H1 (cell line): ENCODE results near the gene PDCD7. TPM values are rescaled to one million over a fixed set of nuclear protein-coding genes. Genes with fewer than 3 reads are reported as not detected.

Source experiments
- CTCF ChIA-PET: fragments of 300-600 bp; sonication (Branson Sonifier 250); formaldehyde crosslinking; loops from one replicate; lab custom pipeline; 2021; ENCODE audit not compliant: partially characterized antibody; lab: Charles Lee
- POLR2A ChIA-PET: fragments of 300-600 bp; sonication (Branson Sonifier 250); formaldehyde crosslinking; loops from one replicate; lab custom pipeline; 2021; ENCODE audit warnings: inconsistent platforms; ENCODE audit not compliant: partially characterized antibody; lab: Charles Lee
- DNase-seq, 2 experiments: peaks; one replicate each; pipeline versions ENCODE4 v3.0.0 to v3.0.0-alpha.2; 2010 to 2022; ENCODE audit warnings: low spot score in 2 of 2, low read depth in 1 of 2, mixed read lengths in 1 of 2
- FAIRE-seq: peaks from 2 replicates; lab custom pipeline; 2011; peaks lifted over from hg19 to GRCh38; lab: Jason Lieb, UNC
- H2AFZ ChIP-seq: 2 replicates; pipeline ENCODE4 v1.8.1; 2012; ENCODE audit warnings: low read length, inconsistent platforms
- H2AK5ac ChIP-seq: 2 replicates; pipeline ENCODE4 v1.6.1; 2013; ENCODE audit warnings: low read depth, low read length
- H2BK120ac ChIP-seq: replicated peaks from 2 replicates; pipeline ENCODE3; 2013; ENCODE audit warnings: low read depth, low read length, inconsistent platforms
- H2BK12ac ChIP-seq: 2 replicates; pipeline ENCODE4 v1.6.1; 2013; ENCODE audit warnings: low read depth, low read length
- H2BK15ac ChIP-seq: 2 replicates; pipeline ENCODE4 v1.6.1; 2013; ENCODE audit warnings: low read length
- H2BK20ac ChIP-seq: 2 replicates; pipeline ENCODE4 v1.6.1; 2013; ENCODE audit warnings: low read length
- H2BK5ac ChIP-seq: 2 replicates; pipeline ENCODE4 v1.6.1; 2013; ENCODE audit warnings: low read depth, low read length
- H3K14ac ChIP-seq: 2 replicates; pipeline ENCODE4 v1.6.1; 2013; ENCODE audit warnings: inconsistent platforms; ENCODE audit not compliant: insufficient read length
- H3K18ac ChIP-seq: 2 replicates; pipeline ENCODE4 v1.6.1; 2013; ENCODE audit warnings: low read length; ENCODE audit errors: extremely low read depth
- H3K23ac ChIP-seq: 2 replicates; pipeline ENCODE4 v1.6.1; 2013; ENCODE audit warnings: inconsistent platforms; ENCODE audit not compliant: insufficient read length
- H3K23me2 ChIP-seq: 2 replicates; pipeline ENCODE4 v1.6.1; 2013; ENCODE audit warnings: low read depth, low read length
- H3K27ac ChIP-seq: 2 replicates; pipeline ENCODE4 v1.6.1; 2011; ENCODE audit warnings: low read depth, low read length, inconsistent platforms
- H3K27me3 ChIP-seq, 4 experiments: replicated peaks in 1 of 4; 1 replicate in 1 of 4; 2 replicates in 3 of 4; pipeline versions ENCODE4 v1.6.1 to v1.8.1; 2011 to 2013; ENCODE audit warnings: low read length in 3 of 4, mild to moderate bottlenecking in 3 of 4, inconsistent platforms in 2 of 4, mixed read lengths in 2 of 4, moderate library complexity in 1 of 4; ENCODE audit not compliant: control insufficient read depth in 3 of 4, insufficient read depth in 3 of 4; ENCODE audit errors: extremely low read depth in 1 of 4
- H3K36me3 ChIP-seq, 4 experiments: 2 replicates each; pipeline versions ENCODE4 v1.6.1 to v1.8.1; 2011 to 2013; ENCODE audit warnings: mild to moderate bottlenecking in 4 of 4, low read length in 3 of 4, moderate library complexity in 2 of 4, control low read depth in 1 of 4, inconsistent platforms in 1 of 4; ENCODE audit not compliant: insufficient read depth in 4 of 4, control insufficient read depth in 2 of 4
- H3K4ac ChIP-seq: replicated peaks from 2 replicates; pipeline ENCODE3; 2013; ENCODE audit warnings: low read length, low read depth, mixed read lengths, inconsistent platforms; ENCODE audit not compliant: insufficient read length
- H3K4me1 ChIP-seq, 4 experiments: replicated peaks in 1 of 4; 1 replicate in 1 of 4; 2 replicates in 3 of 4; pipeline versions ENCODE4 v1.6.1 to v1.8.1; 2011 to 2013; ENCODE audit warnings: low read length in 3 of 4, inconsistent platforms in 2 of 4, mixed read lengths in 1 of 4; ENCODE audit not compliant: insufficient read depth in 4 of 4, control insufficient read depth in 3 of 4
- H3K4me2 ChIP-seq, 2 experiments: 2 replicates each; pipeline versions ENCODE4 v1.6.1 to v1.8.1; 2011 to 2013; ENCODE audit warnings: low read depth in 2 of 2, low read length in 2 of 2, control low read depth in 1 of 2, inconsistent platforms in 1 of 2, mild to moderate bottlenecking in 1 of 2; ENCODE audit not compliant: insufficient read depth in 1 of 2
- H3K4me3 ChIP-seq, 4 experiments: fragments of 200-600, 300-600 bp in 1 of 4; sonication (generic), shearing (Covaris generic), sonication (Bioruptor Twin) in 1 of 4; 2 replicates each; pipeline versions ENCODE4 v1.5.1 to v1.8.1; 2011 to 2016; ENCODE audit warnings: low read length in 4 of 4, low read depth in 3 of 4, control low read depth in 2 of 4, inconsistent platforms in 2 of 4, mild to moderate bottlenecking in 2 of 4, mixed read lengths in 1 of 4, moderate library complexity in 1 of 4; ENCODE audit not compliant: insufficient read depth in 2 of 4; ENCODE audit errors: extremely low read depth in 1 of 4
- H3K56ac ChIP-seq: replicated peaks from 2 replicates; pipeline ENCODE3; 2013; ENCODE audit warnings: low read depth, mild to moderate bottlenecking, mixed read lengths, low read length, inconsistent platforms; ENCODE audit not compliant: insufficient read length
- H3K79me1 ChIP-seq: 2 replicates; pipeline ENCODE4 v1.6.1; 2013; ENCODE audit warnings: low read depth, low read length, control low read depth
- H3K79me2 ChIP-seq, 2 experiments: 2 replicates each; pipeline versions ENCODE4 v1.6.1 to v1.8.1; 2012 to 2013; ENCODE audit warnings: low read length in 2 of 2, mild to moderate bottlenecking in 2 of 2, inconsistent platforms in 1 of 2; ENCODE audit not compliant: insufficient read depth in 2 of 2, control insufficient read depth in 1 of 2
- H3K9ac ChIP-seq, 4 experiments: replicated peaks in 1 of 4; 1 replicate in 1 of 4; 2 replicates in 3 of 4; pipeline versions ENCODE4 v1.6.1 to v1.8.1; 2011 to 2013; ENCODE audit warnings: low read depth in 3 of 4, low read length in 3 of 4, control low read depth in 2 of 4, mild to moderate bottlenecking in 2 of 4, moderate library complexity in 2 of 4, inconsistent platforms in 1 of 4; ENCODE audit errors: extremely low read depth in 1 of 4
- H3K9me3 ChIP-seq, 2 experiments: 2 replicates each; pipeline versions ENCODE4 v1.6.1 to v1.8.1; 2012 to 2013; ENCODE audit warnings: mild to moderate bottlenecking in 2 of 2, moderate library complexity in 2 of 2, control low read depth in 1 of 2, inconsistent platforms in 1 of 2, low read depth in 1 of 2, low read length in 1 of 2, mixed read lengths in 1 of 2; ENCODE audit not compliant: insufficient read depth in 2 of 2
- H4K20me1 ChIP-seq, 2 experiments: replicated peaks in 1 of 2; 2 replicates each; pipeline versions ENCODE3 to v1.8.1; 2011 to 2013; ENCODE audit warnings: inconsistent platforms in 2 of 2, low read length in 2 of 2, mild to moderate bottlenecking in 1 of 2; ENCODE audit not compliant: insufficient read depth in 2 of 2, control insufficient read depth in 1 of 2
- H4K5ac ChIP-seq: 2 replicates; pipeline ENCODE4 v1.6.1; 2013; ENCODE audit warnings: low read length, low read depth, mixed read lengths, inconsistent platforms; ENCODE audit not compliant: insufficient read length
- H4K8ac ChIP-seq: 2 replicates; pipeline ENCODE4 v1.8.0; 2013; ENCODE audit warnings: mild to moderate bottlenecking, moderate library complexity, low read length, inconsistent platforms; ENCODE audit not compliant: insufficient read depth; ENCODE audit errors: extremely low read depth
- H4K91ac ChIP-seq: replicated peaks from 2 replicates; pipeline ENCODE3; 2013; ENCODE audit warnings: low read length, mixed read lengths, inconsistent platforms; ENCODE audit not compliant: insufficient read length
- SP1 ChIP-seq: IDR thresholded peaks from 2 replicates; pipeline ENCODE4 v1.6.1; 2011; ENCODE audit warnings: low read depth, low read length
- WGBS, 2 experiments: shearing (Covaris generic) in 1 of 2; methylation state at CpG; one replicate each; pipeline versions ENCODE4 v1.1.6 to v1.1.7; 2013 to 2015; ENCODE audit warnings: low lambda C conversion rate in 2 of 2, mixed read lengths in 2 of 2, inconsistent platforms in 1 of 2, low coverage in 1 of 2, missing lambda C conversion rate in 1 of 2; ENCODE audit not compliant: insufficient replicate concordance in 2 of 2, insufficient coverage in 1 of 2, insufficient read length in 1 of 2; ENCODE audit errors: extremely low coverage in 1 of 2, missing lambda C conversion rate in 1 of 2; 5-methylcytosine and 5-hydroxymethylcytosine counted together
- polyA plus RNA-seq, 7 experiments: library from polyadenylated mRNA; depleted of rRNA in 3 of 7; stranded (reverse) in 5 of 7; unstranded in 2 of 7; fragments of >200 nt in 5 of 7; fragments of 200-250 nt in 2 of 7; gene quantifications; 1 replicate in 5 of 7; 2 replicates in 1 of 7; 4 replicates in 1 of 7; pipeline versions ENCODE4 v1.2.1 to v1.2.3, GENCODE V29; 2011 to 2013; ENCODE audit warnings: missing spikeins in 2 of 7, mixed read lengths in 2 of 7
- total RNA-seq: library from RNA; stranded (reverse); fragmentation: NEBNext Ultra II Directional; extraction: Animal tissue kit (Norgen Biotek cat#: 25700); gene quantifications from 2 replicates; pipeline ENCODE4 v1.2.1, GENCODE V29; 2021

Gene PDCD7
- total and polyA plus RNA-seq, 2 of the 8 experiments (the other 6 are each of a cell fraction or from before 2014, with no cell fraction given): 11.5 to 25.6 TPM

- no peak overlapping the region for H3K56ac ChIP-seq
- peaks cover 4 to 41% (median 19%) of the 10 kb centered on the region in 4 experiments; a peak in 6 of 8 replicates for H3K36me3 ChIP-seq
- no peak overlapping the region for H3K27ac ChIP-seq
- no peaks in the 10 kb centered on the region for H3K79me1 ChIP-seq
- H3K23ac ChIP-seq: no peak overlapping the region
- H2BK120ac ChIP-seq: no peak overlapping the region
- peaks cover 2 to 4% of the 10 kb centered on the region in 2 experiments for H4K20me1 ChIP-seq
- FAIRE-seq: no peak
- no peak overlapping the region for H2AK5ac ChIP-seq
- H4K91ac ChIP-seq: no peak overlapping the region
- no peak overlapping the region for H3K4me2 ChIP-seq
- no peak overlapping the region for H2BK12ac ChIP-seq
- no peaks in the 10 kb centered on the region for H3K9me3 ChIP-seq
- WGBS, 2 experiments: 88% methylated on average over 5 of the region's 5 CpGs; no CpG with 5 or more reads in 1 of the 2 experiments
- H3K4me1 ChIP-seq: no peaks in the 10 kb centered on the region
- no peak for DNase-seq
- ChIA-PET CTCF (no interaction called here), POLR2A (interaction anchor here (1.0 kb wide), 1 partner anchor 75 kb away, joined by 3 read pairs; no protein-coding TSS in a partner anchor)
- H2BK15ac ChIP-seq: no peak overlapping the region
- H2BK20ac ChIP-seq: no peak overlapping the region
- no peak overlapping the region for H3K18ac ChIP-seq
- H3K4ac ChIP-seq: no peak overlapping the region
- H2BK5ac ChIP-seq: no peak overlapping the region
- no peaks in the 10 kb centered on the region; a peak in 1 of 4 replicates for H3K79me2 ChIP-seq
- H3K14ac ChIP-seq: no peak overlapping the region
- no peak overlapping the region for H4K5ac ChIP-seq
- no peak overlapping the region for H4K8ac ChIP-seq
- no peak overlapping the region for H3K4me3 ChIP-seq
- H3K9ac ChIP-seq: no peak overlapping the region
- no peak for TF ChIP-seq SP1
- no peaks in the 10 kb centered on the region for H3K27me3 ChIP-seq
- no peak overlapping the region for H2AFZ ChIP-seq
- no peaks in the 10 kb centered on the region for H3K23me2 ChIP-seq
Observed at GRCh38 chr15:65174509-65174908, 40.9 kb upstream of the PDCD7 start.
